ENCODE data around the gene BRD8.
"Not testable (repeated sequence)": the region's sequence is repeated elsewhere in the genome, so short reads cannot be mapped to it uniquely, and the experiment has no call there.

Gene BRD8

DNA sequence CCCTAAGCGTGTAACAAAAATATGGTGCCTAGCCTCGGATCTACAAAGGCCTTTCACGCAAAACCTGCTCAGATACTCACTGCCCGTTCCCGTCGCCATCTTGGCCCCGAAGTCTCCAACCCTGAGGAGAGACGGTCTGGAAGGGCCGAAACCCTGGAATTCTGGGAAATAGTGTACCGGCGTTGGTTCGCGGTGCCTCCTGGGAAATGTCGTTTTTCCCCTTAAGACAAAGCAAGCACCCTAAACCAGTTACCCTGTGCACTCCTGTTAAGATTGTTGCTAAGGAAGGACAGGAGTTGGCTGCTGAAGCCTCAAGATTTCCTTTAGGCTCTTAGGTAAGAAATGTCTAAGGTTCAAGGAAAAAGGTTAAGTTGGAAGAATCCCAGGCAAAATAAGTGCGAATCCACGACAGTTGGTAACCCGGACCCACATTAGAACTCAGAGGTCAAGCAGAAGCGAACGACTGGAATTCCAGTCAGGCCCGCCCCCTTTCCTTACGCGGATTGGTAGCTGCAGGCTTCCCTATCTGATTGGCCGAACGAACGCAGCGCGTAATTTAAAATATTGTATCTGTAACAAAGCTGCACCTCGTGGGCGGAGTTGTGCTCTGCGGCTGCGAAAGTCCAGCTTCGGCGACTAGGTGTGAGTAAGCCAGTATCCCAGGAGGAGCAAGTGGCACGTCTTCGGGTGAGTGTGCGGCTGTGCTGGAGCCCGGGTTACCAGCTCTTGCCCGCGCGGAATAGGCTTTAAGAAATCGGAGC, at the start of gene BRD8, which contains the start of gene KIF20A:
TSS of gene BRD8 (minus strand) at position 115 of the 761 bp plus-strand sequence. CDS start at position 99, 16 bp downstream.
TSS of gene KIF20A (plus strand) at position 597 of the 761 bp plus-strand sequence. CDS start 569 bp downstream, outside the sequence.
- peak; percentile 89 for DNase-seq

DNA sequence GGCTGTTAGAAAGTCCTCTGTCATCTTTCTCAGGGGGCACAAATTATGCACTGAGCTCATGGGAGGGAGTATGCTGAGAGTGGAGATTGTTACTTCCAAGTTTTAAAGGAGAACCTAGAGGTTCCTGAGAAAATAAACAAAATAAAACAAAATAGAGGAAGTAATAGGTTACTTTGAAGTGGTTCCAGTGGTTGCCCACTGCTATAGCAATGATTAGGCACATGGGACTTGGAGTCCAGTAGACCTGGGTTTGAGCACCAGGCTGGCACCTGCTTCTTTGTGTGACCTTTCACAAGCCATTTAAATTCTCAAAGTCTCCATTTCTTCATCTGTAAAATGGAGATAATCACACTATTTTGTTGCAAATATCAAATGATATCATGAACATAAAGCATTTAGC, 48.5 kb upstream of the BRD8 start:
- no peak for DNase-seq

DNA sequence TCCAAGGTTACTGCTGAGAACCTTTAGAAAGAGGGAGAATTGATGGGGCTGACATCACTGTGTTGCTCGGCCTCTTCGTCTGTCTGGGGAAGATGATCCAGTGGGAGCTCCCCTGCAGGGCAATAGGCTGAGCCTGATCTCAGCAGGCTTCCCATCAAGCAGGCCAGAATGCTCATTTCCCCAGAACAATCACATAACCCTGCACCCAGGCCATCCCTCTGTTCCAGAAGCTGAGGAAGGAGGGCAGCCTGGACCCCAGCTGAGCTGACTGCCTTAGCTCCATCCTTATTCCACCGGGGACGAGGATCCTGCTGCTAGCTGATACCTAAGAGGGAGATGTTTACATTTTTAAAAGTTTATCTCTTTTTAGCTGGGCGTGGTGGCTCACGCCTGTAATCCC, 46.3 kb upstream of the BRD8 start:
- no peak for DNase-seq

DNA sequence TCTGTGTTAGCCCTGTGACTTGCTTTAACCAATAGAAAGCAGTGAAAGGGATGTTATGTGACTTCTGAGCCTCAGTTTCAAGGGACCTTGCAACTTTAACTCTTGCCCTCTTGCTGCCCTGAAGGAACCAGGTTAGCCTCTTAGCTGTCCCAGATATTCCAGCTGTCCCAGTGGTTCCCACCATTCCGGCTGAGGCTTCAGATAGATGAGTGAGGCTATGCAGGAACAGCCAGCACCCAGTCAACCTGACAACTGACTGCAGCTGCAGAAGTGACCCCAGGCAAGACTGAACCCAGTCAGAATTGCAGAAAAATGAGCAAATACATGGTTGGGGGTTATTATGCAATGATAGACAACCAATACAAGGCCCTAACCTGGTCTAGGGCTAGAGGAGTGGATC, 45.1 kb upstream of the BRD8 start:
- DNase-seq, result no peak

DNA sequence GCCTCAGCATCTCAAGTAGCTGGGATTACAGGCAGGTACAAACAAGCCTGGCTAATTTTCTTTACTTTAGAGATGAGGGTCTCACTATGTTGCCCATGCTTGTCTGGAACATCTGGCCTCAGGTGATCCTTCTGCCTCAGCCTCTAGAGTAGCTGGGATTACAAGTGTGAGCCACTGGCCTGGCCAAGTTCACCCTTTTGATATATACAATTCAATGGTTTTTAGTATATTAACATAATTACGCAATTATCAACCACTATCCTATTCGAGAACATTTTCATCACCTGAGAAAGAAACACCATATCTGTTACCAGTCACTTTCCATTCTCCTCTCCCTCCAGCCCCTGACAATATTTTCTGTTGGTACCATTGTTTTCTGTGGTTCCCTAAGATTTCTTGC, 38.4 kb upstream of the BRD8 start:
- DNase-seq, result no peak

DNA sequence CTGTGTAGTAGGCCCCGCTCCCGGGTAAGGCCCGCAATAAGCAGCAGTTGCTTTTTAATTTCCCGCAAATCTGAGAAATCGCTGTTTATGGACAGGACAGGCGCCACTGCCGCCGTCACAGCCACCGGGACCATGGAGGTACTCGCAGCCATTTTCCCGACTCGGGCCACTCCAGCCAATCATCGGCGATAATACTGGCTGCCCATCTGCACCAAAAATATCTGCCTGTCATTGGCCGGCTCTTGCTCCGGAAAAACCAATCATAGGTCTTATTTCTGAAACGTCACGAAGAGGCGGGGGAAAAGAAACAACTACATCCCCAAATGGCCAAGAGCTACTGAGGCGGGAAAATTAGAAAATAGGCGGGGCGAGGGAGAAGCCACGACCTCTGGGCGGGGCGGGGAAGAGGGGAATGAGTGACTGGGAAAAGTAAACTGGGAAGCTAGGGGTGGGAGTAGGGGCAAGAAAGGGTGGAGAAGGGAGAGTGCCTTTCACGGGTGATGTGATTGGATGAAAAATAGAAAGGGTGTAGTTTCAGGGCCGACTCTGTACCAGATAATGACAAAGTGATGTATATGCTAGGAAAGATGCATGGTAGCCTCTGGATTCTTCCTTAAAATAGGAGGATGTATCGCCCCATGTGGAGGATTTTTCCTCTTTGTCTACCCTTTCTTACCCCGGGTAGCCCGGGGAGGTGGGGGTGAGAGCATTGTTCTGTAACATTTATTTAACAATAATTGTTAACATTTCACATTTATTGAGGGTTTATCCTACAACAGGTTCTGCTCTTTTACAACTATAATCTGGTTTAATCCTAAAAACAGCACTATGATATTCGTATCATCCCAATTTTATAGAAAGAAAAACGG, 35.0 kb upstream of the BRD8 start, which contains the start of gene CDC23:
TSS of gene CDC23 (minus strand) at position 163 of the 869 bp plus-strand sequence. CDS start at position 152, 11 bp downstream.
- DNase-seq, result peak; percentile 98

- no peak for DNase-seq
Measured at GRCh38 chr5:138212828-138213160, 34.4 kb upstream of the BRD8 start.

DNA sequence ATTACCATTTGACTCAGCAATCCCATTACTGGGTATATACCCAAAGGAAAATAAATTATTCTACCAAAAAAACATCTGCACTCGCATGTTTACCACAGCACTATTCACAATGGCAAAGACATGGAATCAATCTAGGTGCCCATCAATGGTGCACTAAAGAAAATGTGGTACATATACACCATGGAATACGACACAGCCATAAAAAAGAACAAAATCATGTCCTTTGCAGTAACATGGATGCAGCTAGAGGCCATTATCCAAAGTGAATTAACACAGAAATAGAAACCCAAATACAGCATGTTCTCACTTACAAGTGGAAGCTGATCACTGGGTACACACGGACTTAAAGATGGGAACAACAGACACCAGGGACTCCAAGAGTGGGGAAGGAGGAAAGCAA, 32.6 kb upstream of the BRD8 start:
- DNase-seq, result no peak

GRCh38 chr5:138193859-138194258, 15.4 kb upstream of the BRD8 start:
- DNase-seq, result not testable (repeated sequence)

- no peak for DNase-seq
Measured at GRCh38 chr5:138192826-138193225, 14.4 kb upstream of the BRD8 start.

DNA sequence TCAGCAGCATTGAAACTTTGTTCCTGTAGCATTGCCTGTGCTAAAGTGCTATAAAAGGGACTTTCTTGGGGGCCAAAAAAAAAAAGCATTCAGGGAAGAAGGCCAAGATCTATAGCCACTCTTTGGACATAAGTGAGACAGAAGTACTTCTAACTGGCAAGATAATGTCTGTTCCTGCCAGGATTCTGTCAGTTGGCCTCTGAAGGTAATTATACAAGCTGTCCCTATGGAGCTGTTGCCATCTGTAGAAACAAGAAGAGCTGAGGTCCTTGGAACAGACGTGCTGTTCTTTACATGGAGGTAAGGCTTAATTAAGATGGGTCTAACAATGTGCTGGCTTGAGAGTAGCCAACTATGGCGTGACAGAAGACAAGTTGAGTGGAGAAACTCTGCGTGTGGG, 10.2 kb upstream of the BRD8 start:
- no peak for DNase-seq

GRCh38 chr5:138186002-138186447, 7.6 kb upstream of the BRD8 start:
- DNase-seq, result no peak

DNA sequence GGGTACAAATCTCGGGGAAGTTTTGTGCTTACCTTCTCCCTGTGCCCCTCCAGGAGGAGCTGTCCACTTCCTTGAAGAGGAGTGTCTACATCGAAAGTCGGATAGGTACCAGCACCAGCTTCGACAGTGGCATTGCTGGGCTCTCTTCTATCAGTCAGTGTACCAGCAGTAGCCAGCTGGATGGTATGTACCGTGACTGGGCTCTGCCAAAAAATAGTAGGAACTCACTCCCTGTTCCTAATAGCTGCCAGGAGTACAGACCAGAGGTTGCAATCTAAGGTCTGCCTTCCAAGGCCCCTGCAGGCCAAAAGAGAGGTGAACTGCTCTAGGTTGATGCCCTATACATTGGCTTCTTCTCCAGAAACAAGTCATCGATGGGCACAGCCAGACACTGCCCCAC, 4.4 kb upstream of the BRD8 start:
- no peak for DNase-seq

DNA sequence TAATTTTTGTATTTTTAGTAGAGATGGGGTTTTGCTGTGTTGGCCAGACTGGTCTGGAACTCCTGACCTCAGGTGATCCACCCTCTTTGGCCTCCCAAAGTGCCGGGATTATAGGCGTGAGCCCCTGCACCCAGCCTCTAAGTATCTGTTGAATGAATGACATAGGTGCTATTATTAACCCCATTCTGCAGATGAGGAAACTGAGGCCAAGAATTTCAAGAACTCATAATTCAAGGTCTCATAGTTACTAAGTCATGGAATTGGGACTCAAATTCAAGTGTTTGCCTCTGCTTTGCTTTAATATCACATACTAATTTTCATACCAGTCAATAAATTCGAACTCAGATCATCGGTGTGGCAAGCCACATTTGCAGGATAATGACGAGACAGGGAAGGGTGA, 2.4 kb upstream of the BRD8 start:
- no peak for DNase-seq

- DNase-seq, result no peak
Measured at GRCh38 chr5:138180183-138180782, 1.9 kb upstream of the BRD8 start.

- no peak for DNase-seq
Measured at GRCh38 chr5:138179277-138179857, 937 bp upstream of the BRD8 start.

GRCh38 chr5:138177941-138178515, 402 bp downstream of the BRD8 start:
- DNase-seq, result no peak

GRCh38 chr5:138170299-138170698, 8.1 kb downstream of the BRD8 start:
- no peak for DNase-seq

DNA sequence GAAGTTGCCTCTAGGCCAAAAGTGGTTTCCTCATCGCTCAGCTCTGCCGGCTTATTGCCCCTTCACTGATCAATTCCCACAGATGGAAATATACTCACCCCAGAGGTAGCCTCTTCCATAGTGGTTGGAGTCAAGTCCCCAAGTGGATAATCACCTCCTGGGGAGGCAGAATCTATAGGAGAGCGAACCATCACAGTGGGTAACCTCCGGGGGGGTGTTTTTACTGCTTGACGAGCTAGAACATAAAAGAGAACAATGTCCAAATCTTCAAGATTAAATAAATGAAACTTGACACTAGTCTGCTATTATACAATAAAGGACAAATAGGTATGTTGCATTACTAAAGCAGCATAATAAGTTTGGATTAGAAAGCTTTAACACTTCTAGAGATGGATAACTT, 9.3 kb downstream of the BRD8 start:
- no peak for DNase-seq

DNA sequence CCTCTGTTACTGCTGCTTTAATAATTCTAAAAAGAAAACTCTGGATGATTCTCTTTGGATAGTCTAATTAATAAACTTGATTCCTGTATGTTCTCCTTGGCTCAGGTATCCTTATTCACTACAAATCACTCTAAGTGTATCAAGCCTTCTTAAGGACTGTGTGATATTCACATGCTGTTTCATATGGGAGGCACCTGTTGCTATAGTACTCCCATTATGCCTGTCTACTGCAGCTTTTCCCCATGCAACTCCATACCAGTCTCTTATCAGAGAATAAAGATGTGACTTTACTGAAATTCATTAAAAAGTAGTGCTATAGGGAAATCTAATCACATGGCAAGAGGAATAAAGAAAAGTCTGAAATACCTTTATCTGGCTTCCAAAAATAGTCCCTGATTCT, 14.7 kb downstream of the BRD8 start:
- no peak for DNase-seq

DNA sequence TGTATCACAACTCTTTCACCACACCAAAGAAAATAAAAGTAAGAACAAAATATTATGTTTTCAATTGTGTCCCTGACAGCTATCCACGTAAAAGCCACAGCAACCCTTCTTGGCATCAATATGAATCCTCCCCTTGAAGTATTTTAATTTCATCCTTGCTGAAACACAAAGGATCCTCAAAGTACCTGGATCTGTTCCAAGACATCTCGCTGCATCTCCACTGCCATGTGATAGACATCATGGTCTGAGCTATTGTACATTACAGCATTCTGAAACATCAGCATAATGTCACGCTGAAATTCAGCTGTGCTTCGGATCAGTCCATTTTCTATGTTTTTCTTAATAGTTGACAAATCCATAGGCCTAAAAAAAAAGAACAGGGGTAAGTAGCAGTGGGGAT, 17.7 kb downstream of the BRD8 start:
- DNase-seq, result no peak

- no peak for DNase-seq
Measured at GRCh38 chr5:138159666-138160065, 18.8 kb downstream of the BRD8 start.

DNA sequence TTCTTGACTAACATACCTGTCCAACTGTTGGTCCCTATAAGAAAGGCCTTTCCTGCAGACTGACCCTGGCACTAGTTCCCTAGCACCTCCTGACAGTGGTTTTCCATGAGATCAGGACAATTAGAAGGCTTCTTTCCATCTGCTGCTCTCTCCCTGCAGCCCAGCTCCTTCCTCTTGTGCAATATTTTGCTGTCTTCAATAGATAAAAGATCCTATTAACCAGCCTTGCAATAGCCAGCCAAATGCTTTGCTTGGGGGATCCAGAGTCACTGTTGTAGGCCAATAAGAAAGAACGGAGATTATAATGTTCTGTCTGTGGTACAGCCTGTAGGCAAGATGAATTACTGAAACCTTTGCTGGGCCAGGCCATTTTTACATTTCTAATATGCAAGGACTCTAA, 20.8 kb downstream of the BRD8 start:
- DNase-seq, result no peak

All from NCI-H774 (cell line).